Stimulated activated CD8-positive, alpha-beta memory T cell treated with anti-CD3 and anti-CD28 coated beads, Interleukin-7, amount 100 ng/mL, for 24 hours (primary cell): Measurements from ENCODE around the gene CD244.
"Not testable (repeated sequence)": the region's sequence is repeated elsewhere in the genome, so short reads cannot be mapped to it uniquely, and the experiment has no call there.

ENCODE experiments used
- DNase-seq: peaks from one replicate; pipeline ENCODE4 v3.0.0-alpha.2; 2020; ENCODE audit warnings: low read depth

Gene CD244

GRCh38 chr1:160808289-160808688 is 54.4 kb downstream of the CD244 start:
- DNase-seq, result no peak

DNA sequence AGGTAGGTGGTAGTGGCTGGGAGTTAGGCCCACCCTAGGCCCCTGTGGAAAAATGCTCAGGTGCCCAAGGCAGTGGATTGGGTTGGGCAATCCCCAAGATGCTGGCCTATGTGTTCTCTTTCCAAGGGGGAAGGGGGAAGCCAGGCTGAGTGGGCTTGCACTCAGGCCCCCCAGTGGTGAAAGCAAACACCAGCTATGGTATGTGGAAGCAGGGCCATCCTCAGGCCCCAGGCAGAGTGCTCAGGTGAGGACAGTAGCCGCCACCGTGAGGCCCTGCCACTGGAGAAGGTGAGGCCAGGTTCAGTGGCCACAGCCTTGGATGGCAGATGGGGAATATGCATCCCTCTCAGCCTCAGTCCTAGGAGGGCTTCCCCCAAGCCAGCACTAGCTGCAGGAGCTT is 54.9 kb downstream of the CD244 start:
- no peak for DNase-seq

- DNase-seq, result no peak
Measured at GRCh38 chr1:160807247-160807646, 55.4 kb downstream of the CD244 start.

DNA sequence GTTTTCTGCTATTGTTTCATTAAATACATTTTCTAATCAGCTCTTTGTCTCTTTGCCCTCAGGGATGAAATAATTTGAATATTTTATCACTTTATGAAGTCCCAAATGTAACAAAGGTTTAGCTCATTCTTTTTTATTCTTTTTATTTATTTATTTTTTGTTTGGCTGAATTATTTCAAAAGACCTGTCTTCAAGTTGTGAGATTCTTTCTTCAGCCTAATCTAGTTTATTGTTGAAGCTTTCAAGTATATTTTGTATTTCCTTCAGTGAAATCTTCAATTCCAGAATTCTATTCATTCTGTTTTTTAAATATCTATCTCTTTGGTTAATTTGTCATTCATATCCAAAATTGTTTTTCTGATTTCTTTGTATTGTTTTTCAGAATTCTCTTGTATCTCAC is 55.9 kb downstream of the CD244 start:
- DNase-seq, result no peak

DNA sequence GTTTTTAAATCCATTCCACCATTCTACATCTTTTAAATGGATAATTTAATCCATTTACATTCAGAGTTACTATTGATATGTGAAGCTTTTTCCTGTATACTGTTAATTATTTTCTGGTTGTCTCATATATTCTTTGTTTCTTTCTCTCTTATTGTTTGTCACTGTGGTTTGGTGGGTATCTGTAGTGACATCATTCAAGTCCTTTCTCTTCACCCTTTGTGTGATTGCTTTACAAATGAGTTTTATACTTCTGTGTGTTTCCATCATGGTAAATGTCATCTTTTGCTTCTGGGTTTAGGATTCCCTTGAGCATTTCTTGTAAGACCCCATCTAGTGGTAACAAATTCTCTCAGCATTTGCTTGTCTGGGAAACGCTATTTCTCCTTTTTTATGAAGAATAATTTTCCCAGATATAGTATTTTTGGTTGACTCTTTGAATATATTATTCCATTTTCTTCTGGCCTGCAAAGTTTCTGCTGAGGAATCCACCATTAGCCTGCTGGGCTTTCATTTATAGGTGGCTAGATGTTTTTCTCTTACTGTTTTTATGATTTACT is 56.5 kb downstream of the CD244 start:
- DNase-seq, result no peak

- no peak for DNase-seq
Measured at GRCh38 chr1:160801836-160802580, 60.7 kb downstream of the CD244 start.

DNA sequence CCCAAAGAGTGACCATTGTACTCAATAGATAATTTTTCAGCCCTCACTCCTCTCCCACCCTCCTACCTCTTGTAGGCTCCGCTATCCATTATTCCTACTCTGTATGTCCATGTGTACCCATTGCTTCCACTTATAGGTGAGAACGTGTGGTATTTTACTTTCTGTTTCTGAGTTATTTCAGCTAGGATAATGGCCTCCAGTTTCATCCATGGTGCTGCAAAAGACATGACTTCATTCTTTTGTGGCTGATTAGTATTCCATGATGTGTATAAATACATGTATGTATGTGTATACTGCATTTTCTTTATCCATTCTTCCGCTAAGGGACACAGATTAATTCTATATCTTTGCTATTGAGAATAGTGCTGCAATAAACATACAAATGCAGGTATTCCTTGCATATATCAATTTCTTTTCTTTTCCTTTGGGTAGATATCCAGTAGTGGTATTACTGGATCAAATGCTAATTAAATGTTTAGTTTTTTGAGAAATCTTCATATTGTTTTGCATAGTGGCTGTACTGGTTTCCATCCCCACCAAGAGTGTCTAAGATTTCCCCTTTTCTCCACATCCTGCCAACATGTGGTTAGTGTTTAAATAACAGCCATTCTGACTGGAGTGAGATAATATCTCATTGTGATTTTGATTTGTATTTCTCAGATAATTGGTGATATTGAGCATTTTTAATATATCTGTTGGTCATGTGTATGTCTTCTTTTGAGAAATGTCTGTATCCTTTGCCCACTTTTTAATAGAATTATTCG is 61.9 kb downstream of the CD244 start:
- DNase-seq, result no peak

- no peak for DNase-seq
Measured at GRCh38 chr1:160800142-160800541, 62.5 kb downstream of the CD244 start.

- no peak for DNase-seq
Measured at GRCh38 chr1:160799641-160800040, 63.0 kb downstream of the CD244 start.

GRCh38 chr1:160798439-160798838 is 64.2 kb downstream of the CD244 start:
- no peak for DNase-seq

DNA sequence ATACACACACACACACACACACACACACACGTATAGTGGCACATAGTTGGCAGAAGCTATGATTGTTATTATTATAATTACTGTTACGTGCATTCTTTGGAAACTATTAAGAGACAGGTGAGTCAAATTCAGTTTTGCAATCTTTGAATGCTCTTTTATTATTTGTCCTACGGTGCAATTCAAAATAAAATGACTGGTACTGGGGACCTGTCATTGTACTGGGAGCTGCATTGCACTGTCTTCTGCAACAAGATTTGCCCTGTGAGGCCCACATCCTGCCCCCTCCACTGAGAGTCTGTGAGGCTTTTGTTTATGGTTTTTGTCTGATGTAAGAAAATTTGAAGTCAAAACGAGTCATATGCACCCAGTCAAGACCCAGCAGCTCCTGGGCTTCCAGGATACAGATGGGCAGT is 64.8 kb downstream of the CD244 start:
- DNase-seq, result peak; percentile 21

- no peak for DNase-seq
Measured at GRCh38 chr1:160797271-160797709, 65.4 kb downstream of the CD244 start.

GRCh38 chr1:160795951-160796383 is 66.7 kb downstream of the CD244 start, which contains the start of gene LY9:
LY9 (plus strand) TSS chr1:160796174; CDS start chr1:160796188, 14 bp downstream.
- DNase-seq, result peak; percentile 41

- DNase-seq, result no peak
Measured at GRCh38 chr1:160794376-160794775, 68.3 kb downstream of the CD244 start.

DNA sequence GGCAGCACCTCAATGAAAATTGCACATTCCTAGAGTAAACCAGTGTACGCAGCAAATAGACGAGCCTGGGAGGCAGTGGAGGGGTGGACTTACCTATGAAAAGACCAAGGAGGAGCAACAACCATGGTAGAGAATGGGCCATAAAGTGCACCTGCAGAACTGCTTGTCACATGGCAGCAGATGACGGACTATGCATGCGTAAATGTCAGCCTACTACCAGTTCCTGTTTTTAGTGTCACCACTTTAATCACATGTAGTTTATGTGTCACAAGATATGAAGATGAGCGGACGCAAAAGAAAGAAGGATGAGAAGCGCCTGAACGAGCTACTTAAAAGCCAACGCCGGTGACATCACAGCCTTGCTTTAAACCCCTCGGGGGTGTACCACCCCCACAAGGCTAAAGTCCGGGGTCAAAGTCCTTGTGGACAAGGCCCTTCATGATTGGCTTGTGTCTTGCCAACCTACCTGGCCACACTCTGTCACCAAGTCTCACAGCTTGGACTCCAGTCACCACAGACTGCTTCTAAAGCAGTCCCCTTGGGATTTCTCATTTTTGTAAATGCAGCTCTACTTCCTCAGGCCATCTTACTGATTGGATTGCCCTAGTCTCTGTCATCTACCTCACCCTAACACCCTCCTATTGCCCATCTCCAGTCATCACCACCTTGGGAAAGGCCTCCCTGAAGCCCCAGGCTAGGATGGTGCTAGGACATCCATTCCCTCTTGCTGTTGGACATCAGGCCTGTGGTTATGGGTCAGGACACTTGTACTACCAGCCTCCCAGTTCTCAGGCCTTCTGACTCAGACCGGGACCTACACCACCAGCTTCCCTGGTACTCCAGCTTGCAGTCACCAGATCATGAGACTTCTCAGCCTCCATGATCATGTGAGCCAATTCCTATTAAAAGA is 72.7 kb downstream of the CD244 start:
- DNase-seq, result no peak

DNA sequence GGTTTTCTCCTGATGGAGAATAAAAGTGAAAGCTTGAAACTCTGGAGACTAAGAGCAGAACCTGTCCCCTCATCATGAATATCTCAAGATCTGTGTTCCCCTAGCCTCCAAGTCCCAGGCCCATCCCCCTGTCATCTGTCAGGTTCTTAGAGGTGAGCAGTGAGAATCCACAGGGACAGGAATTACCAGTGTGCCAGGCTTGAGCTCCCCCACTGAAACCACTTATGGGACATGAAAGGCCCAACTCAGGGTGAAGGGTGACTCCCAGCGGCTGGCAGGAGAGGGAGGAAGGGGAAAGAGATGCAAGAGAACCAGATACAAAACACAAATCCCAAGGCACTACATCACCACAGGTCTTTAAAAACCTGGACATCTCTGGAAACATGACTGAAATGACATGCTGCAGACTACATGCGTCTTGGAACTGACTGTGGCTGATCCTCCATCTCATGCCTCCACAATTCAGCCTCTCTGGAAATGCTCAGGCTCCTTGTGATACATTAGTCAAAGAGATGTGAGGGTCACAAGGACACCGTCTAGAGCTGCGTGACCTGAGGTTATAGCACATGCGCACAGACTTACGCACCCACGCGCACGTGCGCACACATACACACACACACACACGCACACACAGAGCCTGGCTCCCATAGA is 73.5 kb downstream of the CD244 start:
- no peak for DNase-seq

DNA sequence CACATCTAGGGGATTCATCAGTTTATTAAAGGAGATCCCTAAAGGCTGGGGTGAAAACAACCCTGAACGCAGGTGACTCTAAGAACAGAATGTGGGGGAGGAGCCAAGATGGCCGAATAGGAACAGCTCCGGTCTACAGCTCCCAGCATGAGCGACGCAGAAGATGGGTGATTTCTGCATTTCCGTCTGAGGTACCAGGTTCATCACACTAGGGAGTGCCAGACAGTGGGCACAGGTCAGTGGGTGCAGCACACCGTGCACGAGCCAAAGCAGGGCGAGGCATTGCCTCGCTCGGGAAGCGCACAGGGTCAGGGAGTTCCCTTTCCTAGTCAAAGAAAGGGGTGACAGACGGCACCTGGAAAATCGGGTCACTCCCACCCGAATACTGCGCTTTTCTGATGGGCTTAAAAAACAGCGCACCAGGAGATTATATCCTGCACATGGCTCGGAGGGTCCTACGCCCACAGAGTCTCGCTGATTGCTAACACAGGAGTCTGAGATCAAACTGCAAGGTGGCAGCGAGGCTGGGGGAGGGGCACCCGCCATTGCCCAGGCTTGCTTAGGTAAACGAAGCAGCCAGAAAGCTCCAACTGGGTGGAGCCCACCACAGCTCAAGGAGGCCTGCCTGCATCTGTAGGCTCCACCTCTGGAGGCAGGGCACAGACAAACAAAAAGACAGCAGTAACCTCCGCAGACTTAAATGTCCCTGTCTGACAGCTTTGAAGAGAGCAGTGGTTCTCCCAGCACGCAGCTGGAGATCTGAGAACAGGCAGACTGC is 79.5 kb downstream of the CD244 start:
- not testable (repeated sequence) for DNase-seq

DNA sequence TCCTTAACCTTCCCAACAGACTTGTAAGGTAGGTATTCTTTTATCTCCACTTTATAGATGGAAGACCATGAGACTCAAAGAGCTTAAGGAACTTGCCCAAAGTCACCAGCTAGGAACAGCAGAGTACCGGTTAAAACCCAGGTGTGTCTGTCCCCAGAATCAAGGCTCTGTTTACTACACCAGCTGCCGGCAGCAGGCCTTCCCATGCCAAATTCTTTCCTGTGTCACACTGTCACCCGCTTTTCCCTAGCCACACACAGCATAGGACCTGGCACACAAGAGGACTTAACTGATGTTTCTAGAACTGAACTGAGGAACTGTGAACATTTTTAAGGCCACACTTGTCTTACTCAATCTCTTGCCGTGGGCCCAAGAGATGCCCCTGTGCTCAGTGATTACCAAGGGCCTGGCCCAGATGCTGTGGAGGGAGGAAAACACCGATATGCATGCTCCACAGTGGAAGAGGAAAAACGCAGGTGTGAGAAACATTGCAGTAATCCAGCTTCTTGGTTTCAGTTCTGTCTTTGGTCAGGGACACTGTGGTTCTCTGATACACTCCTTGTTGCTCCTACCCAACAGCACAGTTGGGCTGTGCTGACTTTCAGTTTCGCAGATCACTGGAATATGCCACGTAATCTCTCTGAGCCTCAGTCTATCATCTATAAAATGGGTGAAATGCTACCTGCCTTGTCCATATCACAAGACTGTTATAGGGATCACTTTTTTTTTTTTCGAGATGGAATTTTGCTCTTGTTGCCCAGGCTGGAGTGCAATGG is 80.6 kb downstream of the CD244 start:
- DNase-seq, result no peak

DNA sequence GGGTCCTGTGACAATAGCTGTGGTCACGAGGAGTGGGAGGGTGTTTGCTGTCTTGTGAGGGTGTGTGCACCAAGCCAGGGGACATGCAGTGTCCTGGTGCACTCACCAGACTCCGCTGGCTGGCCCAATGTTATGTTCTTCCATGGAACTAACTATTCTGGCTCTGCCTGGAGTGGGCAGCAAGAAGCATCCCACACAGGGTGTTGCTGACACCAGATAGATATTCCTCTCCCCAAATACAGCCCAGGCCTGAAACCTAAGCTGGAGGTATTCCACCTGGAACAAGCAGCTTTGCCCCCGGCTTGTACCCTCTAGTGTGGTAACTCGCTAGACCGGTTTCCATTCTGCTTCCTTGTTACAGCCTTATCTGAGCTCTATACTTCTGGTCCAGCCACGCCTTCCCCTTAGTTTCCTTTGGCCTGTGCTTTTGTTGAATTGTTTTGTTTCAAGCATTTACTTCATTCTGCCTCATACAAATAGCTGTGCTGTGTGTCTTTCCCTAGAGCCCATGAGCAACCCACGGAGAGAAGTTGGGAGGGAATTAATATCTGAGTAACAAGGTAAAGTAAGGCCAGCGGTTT is 81.4 kb downstream of the CD244 start:
- DNase-seq, result no peak

DNA sequence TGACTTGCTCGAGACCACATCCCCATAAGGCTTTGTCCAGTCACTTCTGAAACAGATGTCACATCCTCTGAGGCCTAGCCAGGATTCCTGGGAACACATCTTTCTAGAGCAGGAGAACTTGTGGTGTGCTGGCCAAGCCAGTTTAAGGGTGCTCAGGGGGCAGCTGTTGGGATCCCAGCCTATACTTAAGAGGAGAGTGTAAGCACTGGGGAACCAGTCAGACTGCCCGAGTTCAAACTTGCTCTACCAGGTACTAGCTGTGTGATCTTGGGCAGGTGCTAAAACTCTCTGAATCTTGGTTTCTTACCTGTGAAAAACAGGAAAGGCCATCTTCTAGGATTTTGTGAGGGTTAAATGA is 82.3 kb downstream of the CD244 start:
- DNase-seq, result no peak
